OCI-LY7 (cell line): Measurements from ENCODE around the gene ADAR. TPM values are rescaled to one million over a fixed set of nuclear protein-coding genes. Genes with fewer than 3 reads are reported as not detected.

Source experiments
- BruUV-seq: library from RNA; stranded (reverse); fragments of 400-500 nt; replicated peaks from 2 replicates; lab custom pipeline; 2021; lab: Mats Ljungman, UMichigan
- CTCF ChIA-PET: fragments of 300-600 bp; sonication (Branson Sonifier 250); formaldehyde crosslinking; loops from one replicate; lab custom pipeline; 2022; ENCODE audit warnings: antibody characterized with exemption; ENCODE audit not compliant: unreplicated experiment; lab: Charles Lee
- POLR2A ChIA-PET: fragments of 300-600 bp; sonication (Branson Sonifier 250); formaldehyde crosslinking; loops from one replicate; lab custom pipeline; 2022; ENCODE audit warnings: antibody characterized with exemption; lab: Charles Lee
- DNase-seq: peaks from one replicate; pipeline ENCODE4 v3.0.0-alpha.2; 2015; ENCODE audit warnings: low spot score
- H2AFZ ChIP-seq: fragments of 200-600 bp; sonication (generic), shearing (Covaris generic); 2 replicates; pipeline ENCODE4 v1.6.1; 2014; ENCODE audit warnings: mild to moderate bottlenecking, antibody characterized with exemption, low read length, moderate library complexity
- H3K27ac ChIP-seq: fragments of 200-600 bp; sonication (generic); 2 replicates; pipeline ENCODE4 v1.5.1; 2014; ENCODE audit warnings: mixed run types, low read depth, mild to moderate bottlenecking, moderate library complexity, low read length, inconsistent platforms; ENCODE audit not compliant: poor library complexity, severe bottlenecking
- H3K36me3 ChIP-seq: fragments of 200-600 bp; sonication (generic); 2 replicates; pipeline ENCODE4 v1.6.1; 2014; ENCODE audit warnings: mild to moderate bottlenecking, antibody characterized with exemption, low read length, moderate library complexity, mixed read lengths; ENCODE audit not compliant: insufficient read depth
- H3K4me1 ChIP-seq: fragments of 200-600 bp; sonication (generic); 2 replicates; pipeline ENCODE4 v1.5.1; 2014; ENCODE audit warnings: mild to moderate bottlenecking, low read length; ENCODE audit not compliant: insufficient read depth, poor library complexity, severe bottlenecking
- H3K4me2 ChIP-seq: fragments of 200-600 bp; sonication (generic); 2 replicates; pipeline ENCODE4 v1.6.1; 2014; ENCODE audit warnings: mild to moderate bottlenecking, low read length
- H3K4me3 ChIP-seq: fragments of 200-600 bp; sonication (generic); 2 replicates; pipeline ENCODE4 v1.5.1; 2014; ENCODE audit warnings: mild to moderate bottlenecking, low read depth, low read length; ENCODE audit not compliant: poor library complexity, severe bottlenecking
- H3K79me2 ChIP-seq: fragments of 200-600 bp; sonication (generic); 2 replicates; pipeline ENCODE4 v1.6.1; 2016; ENCODE audit warnings: low read depth, mild to moderate bottlenecking, low read length, moderate library complexity, mixed read lengths; ENCODE audit not compliant: insufficient read depth
- H3K9me2 ChIP-seq: fragments of 200-600 bp; sonication (generic); 2 replicates; pipeline ENCODE4 v1.6.1; 2016; ENCODE audit warnings: mild to moderate bottlenecking, low read length, mixed read lengths; ENCODE audit not compliant: insufficient read depth
- H3K9me3 ChIP-seq: fragments of 200-600 bp; sonication (generic); 2 replicates; pipeline ENCODE4 v1.6.1; 2014; ENCODE audit warnings: mild to moderate bottlenecking, mixed run types, low read length, mixed read lengths
- H4K20me1 ChIP-seq: fragments of 200-600 bp; sonication (generic); 2 replicates; pipeline ENCODE4 v1.6.1; 2014; ENCODE audit warnings: mild to moderate bottlenecking, antibody characterized with exemption, low read length, moderate library complexity, mixed read lengths; ENCODE audit not compliant: insufficient read depth
- EZH2phosphoT487 ChIP-seq: fragments of 200-600 bp; sonication (generic); IDR thresholded peaks from 2 replicates; pipeline ENCODE4 v1.6.1; 2018; ENCODE audit warnings: low read depth, borderline replicate concordance, mild to moderate bottlenecking, mixed run types, antibody characterized with exemption, low read length, moderate library complexity, mixed read lengths
- intact Hi-C: fragments of 100-400 bp; cut with micrococcal nuclease; formaldehyde crosslinking; loops from one replicate; pipeline ENCODE4 v1.10.0; 2022; ENCODE audit not compliant: unreplicated experiment
- total RNA-seq, 2 experiments: library from RNA; depleted of rRNA in 1 of 2; stranded (reverse); fragments of >200 nt in 1 of 2; shearing (Covaris generic) in 1 of 2; gene quantifications; 2 replicates each; pipeline ENCODE4 v1.2.3, GENCODE V29; 2014 to 2022
- TF ChIP-seq, protein P1 (sequence below): fragments of 200-600 bp; sonication (generic); conservative IDR thresholded peaks from 2 replicates; pipeline ENCODE4 v1.5.1; 2014; ENCODE audit warnings: mild to moderate bottlenecking, antibody characterized with exemption, low read length, moderate library complexity, mixed read lengths

The ADAR gene
- total RNA-seq, 2 experiments from 2014 or later = 90.2 to 139 TPM

DNA sequence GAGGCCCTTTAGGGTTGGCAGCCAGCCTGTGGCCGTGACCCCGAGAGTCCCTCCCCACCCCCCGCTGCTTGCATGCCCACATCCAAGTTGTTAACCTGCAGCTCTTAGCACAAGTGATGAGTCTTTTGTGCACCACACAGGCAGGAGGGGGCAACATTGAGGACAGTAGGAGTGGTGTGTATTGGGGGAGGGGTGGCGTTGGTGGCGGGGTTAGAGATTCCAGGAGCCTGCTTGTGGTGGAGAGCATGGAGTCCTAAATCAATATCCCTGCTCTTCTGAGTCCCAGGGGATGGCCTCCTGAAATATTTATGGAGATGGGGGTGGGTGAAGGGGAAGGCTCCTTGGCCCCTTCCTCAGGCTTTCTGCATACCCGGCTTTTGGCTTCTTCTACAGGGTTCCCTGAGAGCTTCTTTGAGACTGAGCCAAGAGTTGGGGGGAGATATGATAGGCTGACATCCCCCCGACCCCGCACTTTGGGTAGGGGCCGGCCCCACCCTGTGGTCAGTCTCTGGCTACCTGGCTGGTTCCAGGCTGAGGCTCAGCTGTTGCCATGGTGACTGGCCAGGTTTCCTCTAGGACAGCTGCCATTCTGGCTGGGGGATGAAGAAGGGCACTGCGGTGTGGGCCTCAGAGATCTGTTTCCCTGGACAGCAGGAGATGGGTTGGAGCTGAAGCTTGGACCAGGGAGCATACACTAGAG is 35.4 kb downstream of the ADAR start:
- Histone ChIP-seq H2AFZ (no peak overlapping the region), H3K4me2 (no peak overlapping the region), H3K9me3 (no peaks in the 10 kb centered on the region), H3K4me1 (peaks cover 31% of the 10 kb centered on the region), H4K20me1 (no peaks in the 10 kb centered on the region), H3K9me2 (no peaks in the 10 kb centered on the region), H3K79me2 (no peaks in the 10 kb centered on the region), H3K4me3 (no peak overlapping the region), H3K36me3 (peaks cover under 1% of the 10 kb centered on the region; the same call in 1 of the 2 replicates), H3K27ac (no peak overlapping the region)
- no TSS peak for BruUV-seq
- DNase-seq = no peak
- intact Hi-C loops = no loop called here
- TF ChIP-seq, protein P1, sequence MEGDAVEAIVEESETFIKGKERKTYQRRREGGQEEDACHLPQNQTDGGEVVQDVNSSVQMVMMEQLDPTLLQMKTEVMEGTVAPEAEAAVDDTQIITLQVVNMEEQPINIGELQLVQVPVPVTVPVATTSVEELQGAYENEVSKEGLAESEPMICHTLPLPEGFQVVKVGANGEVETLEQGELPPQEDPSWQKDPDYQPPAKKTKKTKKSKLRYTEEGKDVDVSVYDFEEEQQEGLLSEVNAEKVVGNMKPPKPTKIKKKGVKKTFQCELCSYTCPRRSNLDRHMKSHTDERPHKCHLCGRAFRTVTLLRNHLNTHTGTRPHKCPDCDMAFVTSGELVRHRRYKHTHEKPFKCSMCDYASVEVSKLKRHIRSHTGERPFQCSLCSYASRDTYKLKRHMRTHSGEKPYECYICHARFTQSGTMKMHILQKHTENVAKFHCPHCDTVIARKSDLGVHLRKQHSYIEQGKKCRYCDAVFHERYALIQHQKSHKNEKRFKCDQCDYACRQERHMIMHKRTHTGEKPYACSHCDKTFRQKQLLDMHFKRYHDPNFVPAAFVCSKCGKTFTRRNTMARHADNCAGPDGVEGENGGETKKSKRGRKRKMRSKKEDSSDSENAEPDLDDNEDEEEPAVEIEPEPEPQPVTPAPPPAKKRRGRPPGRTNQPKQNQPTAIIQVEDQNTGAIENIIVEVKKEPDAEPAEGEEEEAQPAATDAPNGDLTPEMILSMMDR = no peak
- TF ChIP-seq EZH2phosphoT487 = no peak
- CTCF ChIA-PET = interaction anchor here (1.0 kb wide), 1 partner anchor 13 kb away, joined by 3 read pairs; no protein-coding TSS in a partner anchor
- POLR2A ChIA-PET = interaction anchor here (2.1 kb wide), 1 partner anchor 13 kb away, joined by 8 read pairs; no protein-coding TSS in a partner anchor

DNA sequence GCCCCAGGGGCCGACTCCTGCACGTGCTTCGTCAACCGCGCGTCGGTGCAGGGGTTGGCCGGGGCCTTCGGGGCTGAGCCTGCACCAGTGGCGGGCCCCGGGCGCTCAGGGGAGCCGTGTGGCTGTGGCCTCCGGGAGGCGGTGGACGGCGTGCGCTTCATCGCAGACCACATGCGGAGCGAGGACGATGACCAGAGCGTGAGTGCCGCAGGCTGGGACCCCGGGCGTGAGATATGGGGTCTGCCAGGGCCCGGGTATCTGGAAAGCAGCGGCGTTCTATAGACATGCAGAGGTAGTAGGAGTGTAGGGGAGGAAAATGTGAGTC is 36.1 kb downstream of the ADAR start:
- no peak overlapping the region for H2AFZ ChIP-seq
- TF ChIP-seq, protein P1 = no peak
- TF ChIP-seq EZH2phosphoT487 = no peak
- H3K4me2 ChIP-seq = no peak overlapping the region
- intact Hi-C loops = no loop called here
- no peak for DNase-seq
- no peaks in the 10 kb centered on the region for H3K36me3 ChIP-seq
- H3K27ac ChIP-seq = no peak overlapping the region
- H3K4me1 ChIP-seq = peaks cover 29% of the 10 kb centered on the region
- ChIA-PET POLR2A (no interaction called here), CTCF (no interaction called here)
- H3K9me3 ChIP-seq = no peaks in the 10 kb centered on the region
- H3K9me2 ChIP-seq = no peaks in the 10 kb centered on the region
- BruUV-seq = no TSS peak
- H3K4me3 ChIP-seq = no peak overlapping the region
- no peaks in the 10 kb centered on the region for H3K79me2 ChIP-seq
- H4K20me1 ChIP-seq = no peaks in the 10 kb centered on the region

DNA sequence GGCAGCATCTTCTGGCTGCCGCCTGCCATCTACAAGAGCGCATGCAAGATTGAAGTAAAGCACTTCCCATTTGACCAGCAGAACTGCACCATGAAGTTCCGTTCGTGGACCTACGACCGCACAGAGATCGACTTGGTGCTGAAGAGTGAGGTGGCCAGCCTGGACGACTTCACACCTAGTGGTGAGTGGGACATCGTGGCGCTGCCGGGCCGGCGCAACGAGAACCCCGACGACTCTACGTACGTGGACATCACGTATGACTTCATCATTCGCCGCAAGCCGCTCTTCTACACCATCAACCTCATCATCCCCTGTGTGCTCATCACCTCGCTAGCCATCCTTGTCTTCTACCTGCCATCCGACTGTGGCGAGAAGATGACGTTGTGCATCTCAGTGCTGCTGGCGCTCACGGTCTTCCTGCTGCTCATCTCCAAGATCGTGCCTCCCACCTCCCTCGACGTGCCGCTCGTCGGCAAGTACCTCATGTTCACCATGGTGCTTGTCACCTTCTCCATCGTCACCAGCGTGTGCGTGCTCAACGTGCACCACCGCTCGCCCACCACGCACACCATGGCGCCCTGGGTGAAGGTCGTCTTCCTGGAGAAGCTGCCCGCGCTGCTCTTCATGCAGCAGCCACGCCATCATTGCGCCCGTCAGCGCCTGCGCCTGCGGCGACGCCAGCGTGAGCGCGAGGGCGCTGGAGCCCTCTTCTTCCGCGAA is 36.6 kb downstream of the ADAR start:
- Histone ChIP-seq H3K27ac (no peak overlapping the region), H2AFZ (no peak overlapping the region), H3K9me2 (no peaks in the 10 kb centered on the region), H4K20me1 (no peaks in the 10 kb centered on the region), H3K4me3 (no peak overlapping the region), H3K9me3 (no peaks in the 10 kb centered on the region), H3K4me1 (peaks cover 29% of the 10 kb centered on the region), H3K4me2 (no peak overlapping the region), H3K36me3 (no peaks in the 10 kb centered on the region), H3K79me2 (no peaks in the 10 kb centered on the region)
- TF ChIP-seq EZH2phosphoT487 = no peak
- TF ChIP-seq, protein P1 = no peak
- ChIA-PET POLR2A (no interaction called here), CTCF (no interaction called here)
- BruUV-seq = no TSS peak
- DNase-seq = no peak
- intact Hi-C loops = no loop called here
